Measurements from ENCODE around the gene KATNAL2. TPM values are rescaled to one million over a fixed set of nuclear protein-coding genes. Genes with fewer than 3 reads are reported as not detected.

The KATNAL2 gene
- total RNA-seq, 4 donors from 2014 or later, result 2.8 to 14.3 (median 3.6) TPM; not detected in 1

GRCh38 chr18:47120428-47120827 lies 203.0 kb downstream of the KATNAL2 start:
- Histone ChIP-seq H3K36me3 (no peaks in the 10 kb centered on the region), H3K27me3 (no peaks in the 10 kb centered on the region), H3K4me3 (no peak overlapping the region), H3K9me3 (no peaks in the 10 kb centered on the region), H3K27ac (no peak overlapping the region), H3K4me1 (no peaks in the 10 kb centered on the region)
- intact Hi-C loops (cut with DNase I; ENCODE audit: low total_unique reads), result no loop called here
- DNase-seq, result no peak
- TF ChIP-seq CTCF (IDR thresholded peaks at IDR 0.05) (no peak), POLR2A (IDR thresholded peaks at IDR 0.05) (no peak)

- Histone ChIP-seq H3K36me3 (no peaks in the 10 kb centered on the region), H3K27me3 (no peaks in the 10 kb centered on the region), H3K4me3 (no peak overlapping the region), H3K4me1 (no peaks in the 10 kb centered on the region), H3K27ac (no peak overlapping the region), H3K9me3 (no peaks in the 10 kb centered on the region)
- no peak for DNase-seq
- TF ChIP-seq POLR2A (IDR thresholded peaks at IDR 0.05), result no peak
- TF ChIP-seq CTCF (IDR thresholded peaks at IDR 0.05), result no peak
- intact Hi-C loops (cut with DNase I; ENCODE audit: low total_unique reads), result no loop called here
These were observed 203.7 kb downstream of the KATNAL2 start for GRCh38 chr18:47121146-47121545.

GRCh38 chr18:47141289-47141688 lies 223.9 kb downstream of the KATNAL2 start:
- Histone ChIP-seq H3K4me1 (no peaks in the 10 kb centered on the region), H3K4me3 (no peak overlapping the region), H3K27me3 (no peaks in the 10 kb centered on the region), H3K9me3 (no peaks in the 10 kb centered on the region), H3K27ac (no peak overlapping the region), H3K36me3 (no peaks in the 10 kb centered on the region)
- intact Hi-C loops (cut with DNase I; ENCODE audit: low total_unique reads), result no loop called here
- no peak for TF ChIP-seq POLR2A (IDR thresholded peaks at IDR 0.05)
- TF ChIP-seq CTCF (IDR thresholded peaks at IDR 0.05), result no peak
- DNase-seq, result no peak

GRCh38 chr18:47143153-47143552 lies 225.8 kb downstream of the KATNAL2 start:
- Histone ChIP-seq H3K27ac (no peak overlapping the region), H3K9me3 (no peaks in the 10 kb centered on the region)
- TF ChIP-seq CTCF (IDR thresholded peaks at IDR 0.05), result no peak
- no peak for TF ChIP-seq POLR2A (IDR thresholded peaks at IDR 0.05)

GRCh38 chr18:47143899-47144485 lies 226.6 kb downstream of the KATNAL2 start:
- H3K27ac ChIP-seq, result no peak overlapping the region
- TF ChIP-seq POLR2A (IDR thresholded peaks at IDR 0.05) (no peak), CTCF (IDR thresholded peaks at IDR 0.05) (no peak)
- no peak for DNase-seq

More at GRCh38 chr18:47143153-47143552, 225.8 kb downstream of the KATNAL2 start:
- no peak overlapping the region for H3K4me3 ChIP-seq
- intact Hi-C loops (cut with DNase I; ENCODE audit: low total_unique reads), result no loop called here
- H3K27me3 ChIP-seq, result no peaks in the 10 kb centered on the region
- no peaks in the 10 kb centered on the region for H3K36me3 ChIP-seq
- no peak for DNase-seq
- H3K4me1 ChIP-seq, result no peaks in the 10 kb centered on the region

More at GRCh38 chr18:47143899-47144485, 226.6 kb downstream of the KATNAL2 start:
- Histone ChIP-seq H3K4me3 (no peak overlapping the region), H3K36me3 (no peaks in the 10 kb centered on the region), H3K4me1 (no peaks in the 10 kb centered on the region), H3K9me3 (no peaks in the 10 kb centered on the region), H3K27me3 (no peaks in the 10 kb centered on the region)
- intact Hi-C loops (cut with DNase I; ENCODE audit: low total_unique reads), result no loop called here
